K562 (cell line): ENCODE results near the gene SYF2. TPM values are rescaled to one million over a fixed set of nuclear protein-coding genes. Genes with fewer than 3 reads are reported as not detected.
A peak's percentile ranks its signal among the peaks of the same experiment; 100 is the strongest.

ENCODE experiments used
- ADNP ChIP-seq: fragments of 200-800 bp; sonication (Bioruptor generic); IDR thresholded peaks from 2 replicates; pipeline ENCODE4 v1.6.1; 2016; ENCODE audit warnings: missing genetic modification characterization, missing compliant biosample characterization
- FIP1L1 ChIP-seq: fragments of 200-400 bp; formaldehyde crosslinking; IDR thresholded peaks from 2 replicates; pipeline ENCODE4 v1.6.1; 2018; ENCODE audit warnings: mild to moderate bottlenecking, low read depth, low read length; ENCODE audit not compliant: poor library complexity, severe bottlenecking
- HLTF ChIP-seq: fragments of 450-650 bp; IDR thresholded peaks from 2 replicates; pipeline ENCODE4 v1.6.1; 2016
- MXI1 ChIP-seq: IDR thresholded peaks from 2 replicates; pipeline ENCODE4 v1.6.1; 2011; ENCODE audit warnings: low read depth, mild to moderate bottlenecking, improper control_type of control experiment, low read length
- PCBP2 ChIP-seq: fragments of 200-400 bp; formaldehyde crosslinking; IDR thresholded peaks from 2 replicates; pipeline ENCODE4 v1.6.1; 2018; ENCODE audit warnings: low read length, low read depth, mild to moderate bottlenecking, moderate library complexity; ENCODE audit not compliant: poor library complexity, severe bottlenecking
- POLR2A ChIP-seq: fragments of 450-650 bp; conservative IDR thresholded peaks from 2 replicates; pipeline ENCODE4 v1.6.1; 2016
- PPARD ChIP-seq: fragments of 250-450 bp; sonication (Bioruptor Pico); IDR thresholded peaks from 2 replicates; pipeline ENCODE4 v1.8.0; 2022; ENCODE audit warnings: inconsistent platforms, mild to moderate bottlenecking, moderate library complexity
- RAD51 ChIP-seq: fragments of 450-650 bp; IDR thresholded peaks from 2 replicates; pipeline ENCODE4 v1.7.1; 2016; ENCODE audit warnings: low read depth, mild to moderate bottlenecking, borderline replicate concordance
- SMC3 ChIP-seq: conservative IDR thresholded peaks from 2 replicates; pipeline ENCODE4 v1.6.1; 2011; ENCODE audit warnings: low read depth, low read length, improper control_type of control experiment; ENCODE audit not compliant: insufficient read depth
- STAT5B ChIP-seq: fragments of 250-450 bp; sonication (Bioruptor Pico); IDR thresholded peaks from 2 replicates; pipeline ENCODE4 v1.8.0; 2021; ENCODE audit warnings: mild to moderate bottlenecking, inconsistent platforms
- TCF7 ChIP-seq: sonication (generic); IDR thresholded peaks from 2 replicates; pipeline ENCODE4 v1.6.1; 2016; ENCODE audit warnings: antibody characterized with exemption, borderline replicate concordance
- TCF7L2 ChIP-seq: fragments of 150-350 bp; IDR thresholded peaks from 2 replicates; pipeline ENCODE4 v1.6.1; 2016; ENCODE audit warnings: low read depth, mild to moderate bottlenecking, low read length, moderate library complexity
- ZFX ChIP-seq: sonication (generic); formaldehyde crosslinking; IDR thresholded peaks from 2 replicates; pipeline ENCODE4 v1.8.0; 2022; ENCODE audit warnings: mild to moderate bottlenecking, missing genetic modification reagents, moderate library complexity
- ZNF134 ChIP-seq: fragments of 250-450 bp; sonication (Bioruptor Pico); conservative IDR thresholded peaks from 2 replicates; pipeline ENCODE4 v1.4.0; 2020
- ZNF780A ChIP-seq: fragments of 250-450 bp; sonication (Bioruptor Pico); IDR thresholded peaks from 2 replicates; pipeline ENCODE4 v1.5.0; 2021; ENCODE audit warnings: mild to moderate bottlenecking
- polyA plus RNA-seq, 8 experiments: library from polyadenylated mRNA; depleted of rRNA in 4 of 8; stranded (reverse) in 5 of 8; unstranded in 3 of 8; fragments of >200 nt; fragmentation: Nextera tagmentation in 2 of 8; fragmentation: Illumina TruSeq in 1 of 8; extraction: Ambion mirVana in 2 of 8; extraction: Trizol in 1 of 8; gene quantifications; 2 replicates each; pipeline versions ENCODE4 v1.2.1 to v1.2.3, GENCODE V29; 2011 to 2014; ENCODE audit warnings: inconsistent platforms in 1 of 8, missing spikeins in 1 of 8
- total RNA-seq, 7 experiments: library from RNA; depleted of rRNA in 6 of 7; stranded (reverse); fragments of >200 nt in 6 of 7; fragmentation: Illumina TruSeq in 2 of 7; extraction: Trizol in 2 of 7; gene quantifications; 2 replicates each; pipeline versions ENCODE4 v1.2.1 to v1.2.3, GENCODE V29; 2011 to 2021; ENCODE audit warnings: low replicate concordance in 1 of 7
- TF ChIP-seq, protein P1 (sequence below): sonication (generic); formaldehyde crosslinking; IDR thresholded peaks from 2 replicates; pipeline ENCODE4 v1.8.1; 2022; ENCODE audit warnings: missing genetic modification reagents
- TF ChIP-seq, protein P2 (sequence below): sonication (generic); formaldehyde crosslinking; IDR thresholded peaks from 2 replicates; pipeline ENCODE4 v1.8.0; 2022; ENCODE audit warnings: mild to moderate bottlenecking, missing genetic modification reagents
- TF ChIP-seq, protein P3 (sequence below): IDR thresholded peaks from 3 replicates; pipeline ENCODE4 v1.6.1; 2011; ENCODE audit warnings: borderline replicate concordance, mild to moderate bottlenecking; ENCODE audit not compliant: insufficient read length, insufficient read depth
- TF ChIP-seq, protein P4 (sequence below): fragments of 450-650 bp; IDR thresholded peaks from 2 replicates; pipeline ENCODE4 v1.6.1; 2016; ENCODE audit warnings: low read depth, mild to moderate bottlenecking, moderate library complexity
- TF ChIP-seq, protein P5 (sequence below): sonication (generic); formaldehyde crosslinking; IDR thresholded peaks from 2 replicates; pipeline ENCODE4 v1.8.1; 2023; ENCODE audit warnings: missing genetic modification reagents, mild to moderate bottlenecking, borderline replicate concordance

The SYF2 gene
- total and polyA plus RNA-seq, 9 of the 15 experiments (the other 6 are each of a cell fraction or from before 2014, with no cell fraction given), result 20.9 to 69.0 (median 43.2) TPM

DNA sequence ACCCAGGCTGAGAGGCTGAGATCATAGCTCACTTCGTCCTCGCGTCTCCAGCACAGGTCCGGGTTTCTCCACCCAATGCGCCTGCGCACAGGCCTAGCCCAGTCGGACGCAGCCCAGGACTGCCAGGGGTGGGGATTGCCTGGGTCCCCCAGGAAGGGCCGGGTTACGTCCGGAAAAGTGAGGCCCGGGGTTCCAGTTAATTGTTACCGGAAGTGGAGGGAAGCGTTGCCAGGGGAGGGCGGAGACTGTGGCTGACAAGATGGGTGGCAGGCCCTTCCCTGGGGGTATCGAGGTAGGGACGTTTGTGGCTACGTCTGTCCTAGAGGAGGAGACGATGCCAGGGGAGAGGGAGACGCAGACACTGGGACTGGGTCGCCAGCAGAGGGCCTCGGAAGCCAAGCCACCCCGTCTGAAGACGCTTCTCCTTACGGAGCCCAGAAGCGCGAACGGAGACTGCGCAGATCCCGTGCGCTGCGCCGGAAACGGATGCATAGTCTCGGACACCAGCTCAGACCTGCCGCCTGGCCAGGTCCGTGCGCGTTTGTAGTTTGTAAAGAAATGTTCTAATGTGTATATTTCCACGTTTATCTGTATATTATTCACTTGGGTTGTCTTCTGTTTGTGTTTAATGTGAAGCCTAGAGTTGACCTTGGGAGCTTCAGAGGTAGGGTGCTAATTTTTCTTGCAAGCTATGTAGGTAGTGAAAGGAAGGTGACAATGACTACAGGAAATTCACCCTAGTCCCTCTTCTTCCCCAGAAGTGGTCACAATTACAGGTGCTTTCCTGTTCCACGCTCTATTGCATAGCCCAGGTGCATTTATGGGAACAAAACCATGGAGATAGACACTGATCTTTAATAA, 7.6 kb upstream of the SYF2 start (continued):
- TF ChIP-seq, protein P1, sequence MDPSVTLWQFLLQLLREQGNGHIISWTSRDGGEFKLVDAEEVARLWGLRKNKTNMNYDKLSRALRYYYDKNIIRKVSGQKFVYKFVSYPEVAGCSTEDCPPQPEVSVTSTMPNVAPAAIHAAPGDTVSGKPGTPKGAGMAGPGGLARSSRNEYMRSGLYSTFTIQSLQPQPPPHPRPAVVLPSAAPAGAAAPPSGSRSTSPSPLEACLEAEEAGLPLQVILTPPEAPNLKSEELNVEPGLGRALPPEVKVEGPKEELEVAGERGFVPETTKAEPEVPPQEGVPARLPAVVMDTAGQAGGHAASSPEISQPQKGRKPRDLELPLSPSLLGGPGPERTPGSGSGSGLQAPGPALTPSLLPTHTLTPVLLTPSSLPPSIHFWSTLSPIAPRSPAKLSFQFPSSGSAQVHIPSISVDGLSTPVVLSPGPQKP (CRISPR knock-in tag), result no peak
- TF ChIP-seq HLTF (peak; percentile 75), ZFX (CRISPR knock-in tag) (peak; percentile 95), ADNP (tag) (no peak), ZNF134 (CRISPR knock-in tag) (no peak), ZNF780A (0 out of 2 replicates have a peak, but pooled peaks have one; percentile 55), TCF7 (no peak; the same call in 1 of the 2 replicates), RAD51 (no peak), SMC3 (peak; percentile 66; the same call in 1 of the 2 replicates), MXI1 (peak; percentile 19; the same call in 1 of the 2 replicates), PCBP2 (no peak), STAT5B (CRISPR knock-in tag) (no peak), FIP1L1 (peak; percentile 52), POLR2A (peak; percentile 91), TCF7L2 (no peak), PPARD (no peak)
- TF ChIP-seq, protein P2, sequence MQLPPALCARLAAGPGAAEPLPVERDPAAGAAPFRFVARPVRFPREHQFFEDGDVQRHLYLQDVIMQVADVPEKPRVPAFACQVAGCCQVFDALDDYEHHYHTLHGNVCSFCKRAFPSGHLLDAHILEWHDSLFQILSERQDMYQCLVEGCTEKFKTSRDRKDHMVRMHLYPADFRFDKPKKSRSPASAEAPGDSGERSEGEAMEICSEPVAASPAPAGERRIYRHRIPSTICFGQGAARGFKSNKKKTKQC (CRISPR knock-in tag), result no peak
- TF ChIP-seq, protein P3, sequence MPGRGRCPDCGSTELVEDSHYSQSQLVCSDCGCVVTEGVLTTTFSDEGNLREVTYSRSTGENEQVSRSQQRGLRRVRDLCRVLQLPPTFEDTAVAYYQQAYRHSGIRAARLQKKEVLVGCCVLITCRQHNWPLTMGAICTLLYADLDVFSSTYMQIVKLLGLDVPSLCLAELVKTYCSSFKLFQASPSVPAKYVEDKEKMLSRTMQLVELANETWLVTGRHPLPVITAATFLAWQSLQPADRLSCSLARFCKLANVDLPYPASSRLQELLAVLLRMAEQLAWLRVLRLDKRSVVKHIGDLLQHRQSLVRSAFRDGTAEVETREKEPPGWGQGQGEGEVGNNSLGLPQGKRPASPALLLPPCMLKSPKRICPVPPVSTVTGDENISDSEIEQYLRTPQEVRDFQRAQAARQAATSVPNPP, result no peak
- TF ChIP-seq, protein P4, sequence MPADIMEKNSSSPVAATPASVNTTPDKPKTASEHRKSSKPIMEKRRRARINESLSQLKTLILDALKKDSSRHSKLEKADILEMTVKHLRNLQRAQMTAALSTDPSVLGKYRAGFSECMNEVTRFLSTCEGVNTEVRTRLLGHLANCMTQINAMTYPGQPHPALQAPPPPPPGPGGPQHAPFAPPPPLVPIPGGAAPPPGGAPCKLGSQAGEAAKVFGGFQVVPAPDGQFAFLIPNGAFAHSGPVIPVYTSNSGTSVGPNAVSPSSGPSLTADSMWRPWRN, result no peak
- TF ChIP-seq, protein P5, sequence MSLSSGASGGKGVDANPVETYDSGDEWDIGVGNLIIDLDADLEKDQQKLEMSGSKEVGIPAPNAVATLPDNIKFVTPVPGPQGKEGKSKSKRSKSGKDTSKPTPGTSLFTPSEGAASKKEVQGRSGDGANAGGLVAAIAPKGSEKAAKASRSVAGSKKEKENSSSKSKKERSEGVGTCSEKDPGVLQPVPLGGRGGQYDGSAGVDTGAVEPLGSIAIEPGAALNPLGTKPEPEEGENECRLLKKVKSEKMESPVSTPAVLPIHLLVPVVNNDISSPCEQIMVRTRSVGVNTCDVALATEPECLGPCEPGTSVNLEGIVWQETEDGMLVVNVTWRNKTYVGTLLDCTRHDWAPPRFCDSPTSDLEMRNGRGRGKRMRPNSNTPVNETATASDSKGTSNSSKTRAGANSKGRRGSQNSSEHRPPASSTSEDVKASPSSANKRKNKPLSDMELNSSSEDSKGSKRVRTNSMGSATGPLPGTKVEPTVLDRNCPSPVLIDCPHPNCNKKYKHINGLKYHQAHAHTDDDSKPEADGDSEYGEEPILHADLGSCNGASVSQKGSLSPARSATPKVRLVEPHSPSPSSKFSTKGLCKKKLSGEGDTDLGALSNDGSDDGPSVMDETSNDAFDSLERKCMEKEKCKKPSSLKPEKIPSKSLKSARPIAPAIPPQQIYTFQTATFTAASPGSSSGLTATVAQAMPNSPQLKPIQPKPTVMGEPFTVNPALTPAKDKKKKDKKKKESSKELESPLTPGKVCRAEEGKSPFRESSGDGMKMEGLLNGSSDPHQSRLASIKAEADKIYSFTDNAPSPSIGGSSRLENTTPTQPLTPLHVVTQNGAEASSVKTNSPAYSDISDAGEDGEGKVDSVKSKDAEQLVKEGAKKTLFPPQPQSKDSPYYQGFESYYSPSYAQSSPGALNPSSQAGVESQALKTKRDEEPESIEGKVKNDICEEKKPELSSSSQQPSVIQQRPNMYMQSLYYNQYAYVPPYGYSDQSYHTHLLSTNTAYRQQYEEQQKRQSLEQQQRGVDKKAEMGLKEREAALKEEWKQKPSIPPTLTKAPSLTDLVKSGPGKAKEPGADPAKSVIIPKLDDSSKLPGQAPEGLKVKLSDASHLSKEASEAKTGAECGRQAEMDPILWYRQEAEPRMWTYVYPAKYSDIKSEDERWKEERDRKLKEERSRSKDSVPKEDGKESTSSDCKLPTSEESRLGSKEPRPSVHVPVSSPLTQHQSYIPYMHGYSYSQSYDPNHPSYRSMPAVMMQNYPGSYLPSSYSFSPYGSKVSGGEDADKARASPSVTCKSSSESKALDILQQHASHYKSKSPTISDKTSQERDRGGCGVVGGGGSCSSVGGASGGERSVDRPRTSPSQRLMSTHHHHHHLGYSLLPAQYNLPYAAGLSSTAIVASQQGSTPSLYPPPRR (CRISPR knock-in tag), result 0 out of 2 replicates have a peak, but pooled peaks have one; percentile 70
